Aorta (tissue), 5 donors: ENCODE results near the gene ATIC. TPM values are rescaled to one million over a fixed set of nuclear protein-coding genes. Genes with fewer than 3 reads are reported as not detected.

Experiments
- ATAC-seq: fragments of 200-7000 bp; cut with Tn5 transposase; one replicate; pipeline ENCODE4 v1.9.1; 2022; ENCODE audit warnings: moderate library complexity; ENCODE audit not compliant: low FRiP score
- DNase-seq, 2 donors: peaks; one replicate each; pipeline ENCODE4 v3.0.0-alpha.2; 2020
- H3K27ac ChIP-seq, 2 donors: one replicate each; pipeline ENCODE4 v1.5.1; 2013; ENCODE audit warnings: low read length in 2 of 2, mild to moderate bottlenecking in 2 of 2, moderate library complexity in 2 of 2, control low read depth in 1 of 2, inconsistent platforms in 1 of 2, low read depth in 1 of 2
- H3K27me3 ChIP-seq, 2 donors: one replicate each; pipeline ENCODE4 v1.6.1; 2013; ENCODE audit warnings: control low read depth in 1 of 2, low read length in 1 of 2, mild to moderate bottlenecking in 1 of 2, moderate library complexity in 1 of 2; ENCODE audit not compliant: insufficient read depth in 2 of 2, control insufficient read depth in 1 of 2
- H3K36me3 ChIP-seq, 2 donors: one replicate each; pipeline ENCODE4 v1.6.1; 2013; ENCODE audit warnings: control low read depth in 1 of 2, low read length in 1 of 2, mild to moderate bottlenecking in 1 of 2; ENCODE audit not compliant: insufficient read depth in 2 of 2, control insufficient read depth in 1 of 2
- H3K4me1 ChIP-seq, 2 donors: one replicate each; pipeline ENCODE4 v1.6.1; 2013; ENCODE audit warnings: low read length in 2 of 2, control low read depth in 1 of 2, mild to moderate bottlenecking in 1 of 2, moderate library complexity in 1 of 2; ENCODE audit not compliant: insufficient read depth in 2 of 2, control insufficient read depth in 1 of 2
- H3K4me3 ChIP-seq, 2 donors: one replicate each; pipeline ENCODE4 v1.5.1; 2013; ENCODE audit warnings: low read length in 2 of 2, control low read depth in 1 of 2, mild to moderate bottlenecking in 1 of 2
- H3K9me3 ChIP-seq: one replicate; pipeline ENCODE4 v1.6.1; 2013; ENCODE audit warnings: mild to moderate bottlenecking, low read length; ENCODE audit not compliant: control insufficient read depth
- WGBS, 2 donors: extraction: QIAGEN DNeasy Blood & Tissue Kit; methylation state at CpG; one replicate each; pipeline ENCODE4 v1.1.7; 2013; 5-methylcytosine and 5-hydroxymethylcytosine counted together
- intact Hi-C, 2 donors: fragments of 100-400 bp; cut with DNase I; formaldehyde crosslinking; loops; one replicate each; pipeline versions ENCODE4 v1.14.2 to v1.15.0; 2022
- polyA plus RNA-seq, 2 donors: library from polyadenylated mRNA; stranded (reverse); fragments of 200-250 nt; gene quantifications; one replicate each; pipeline ENCODE4 v1.2.3, GENCODE V29; 2013
- total RNA-seq, 2 donors: library from RNA; stranded (reverse); fragmentation: NEBNext Ultra II Directional; extraction: Animal tissue kit (Norgen Biotek cat#: 25700); gene quantifications; one replicate each; pipeline ENCODE4 v1.2.1, GENCODE V29; 2021
- donor health status: healthy with polysubstance abuse.
- donor health status: Bipolar disorder and iron deficiency.
- donor health status: DM: no; HTN: no; CAD: no.
- donor health status: DM: no; HTN: no; CAD: no.
- donor health status: DM: yes; HTN: yes; CAD: no.

Gene ATIC
- total and polyA plus RNA-seq, 4 donors = 40.3 to 66.2 (median 43.3) TPM

- Histone ChIP-seq H3K27me3 (no peaks in the 10 kb centered on the region), H3K9me3 (no peaks in the 10 kb centered on the region), H3K36me3 (peaks cover 19 to 25% of the 10 kb centered on the region in 2 donors), H3K4me3 (no peak overlapping the region), H3K27ac (no peak overlapping the region), H3K4me1 (no peaks in the 10 kb centered on the region)
- DNase-seq (no peak), ATAC-seq (no peak)
- intact Hi-C loops = loop anchor here in 1 of 2 donors (10.0 kb wide), 1 partner anchor 45 kb away; no protein-coding TSS in a partner anchor
- WGBS, 2 donors = 87 to 89% methylated on average over 6 of the region's 6 CpGs
Observed at GRCh38 chr2:215379948-215380347, 68.1 kb downstream of the ATIC start.

GRCh38 chr2:215380699-215381098 is 68.8 kb downstream of the ATIC start:
- Histone ChIP-seq H3K4me1 (no peaks in the 10 kb centered on the region), H3K27ac (no peak overlapping the region), H3K9me3 (no peaks in the 10 kb centered on the region), H3K4me3 (no peak overlapping the region), H3K36me3 (peaks cover 19 to 20% of the 10 kb centered on the region in 2 donors), H3K27me3 (no peaks in the 10 kb centered on the region)
- ATAC-seq (no peak), DNase-seq (no peak)
- WGBS, 2 donors = 77 to 87% methylated on average over 7 of the region's 7 CpGs
- intact Hi-C loops = no loop called here

GRCh38 chr2:215382011-215382410 is 70.2 kb downstream of the ATIC start:
- no peak overlapping the region for H3K4me3 ChIP-seq
- intact Hi-C loops = no loop called here
- no peaks in the 10 kb centered on the region for H3K9me3 ChIP-seq
- H3K27ac ChIP-seq = no peak overlapping the region
- ATAC-seq = no peak
- no peaks in the 10 kb centered on the region for H3K4me1 ChIP-seq
- no peak for DNase-seq
- H3K27me3 ChIP-seq = no peaks in the 10 kb centered on the region
- H3K36me3 ChIP-seq = peaks cover 16 to 21% of the 10 kb centered on the region in 2 donors
- WGBS, 2 donors = 84 to 86% methylated on average over 7 of the region's 7 CpGs

- Histone ChIP-seq H3K27me3 (no peaks in the 10 kb centered on the region), H3K27ac (no peak overlapping the region), H3K9me3 (no peaks in the 10 kb centered on the region), H3K4me1 (no peaks in the 10 kb centered on the region), H3K4me3 (no peak overlapping the region), H3K36me3 (peaks cover 12 to 18% of the 10 kb centered on the region in 2 donors)
- intact Hi-C loops = no loop called here
- no peak for ATAC-seq
- DNase-seq = no peak
Observed at GRCh38 chr2:215382480-215382879, 70.6 kb downstream of the ATIC start.

GRCh38 chr2:215383652-215384279 is 71.9 kb downstream of the ATIC start:
- no peaks in the 10 kb centered on the region for H3K27me3 ChIP-seq
- peaks cover 7 to 24% of the 10 kb centered on the region in 2 donors for H3K36me3 ChIP-seq
- no peaks in the 10 kb centered on the region for H3K4me1 ChIP-seq
- intact Hi-C loops = no loop called here
- 90 to 92% methylated on average over 8 of the region's 8 CpGs for WGBS, 2 donors
- no peak for ATAC-seq
- H3K9me3 ChIP-seq = no peaks in the 10 kb centered on the region
- no peak overlapping the region for H3K4me3 ChIP-seq
- H3K27ac ChIP-seq = no peak overlapping the region
- no peak for DNase-seq

GRCh38 chr2:215384710-215385109 is 72.9 kb downstream of the ATIC start:
- intact Hi-C loops = no loop called here
- no peak for DNase-seq
- H3K27me3 ChIP-seq = no peaks in the 10 kb centered on the region
- no peak overlapping the region for H3K27ac ChIP-seq
- peaks cover 6 to 24% of the 10 kb centered on the region in 2 donors for H3K36me3 ChIP-seq
- ATAC-seq = no peak
- no peaks in the 10 kb centered on the region for H3K9me3 ChIP-seq
- no peak overlapping the region for H3K4me3 ChIP-seq
- WGBS, 2 donors = 70 to 71% methylated on average over 7 of the region's 7 CpGs
- H3K4me1 ChIP-seq = no peaks in the 10 kb centered on the region

- H3K4me1 ChIP-seq = no peaks in the 10 kb centered on the region
- H3K9me3 ChIP-seq = no peaks in the 10 kb centered on the region
- H3K36me3 ChIP-seq = peaks cover 10 to 27% of the 10 kb centered on the region in 2 donors
- no peaks in the 10 kb centered on the region for H3K27me3 ChIP-seq
- H3K4me3 ChIP-seq = no peak overlapping the region
- intact Hi-C loops = no loop called here
- DNase-seq = no peak
- no peak overlapping the region for H3K27ac ChIP-seq
- ATAC-seq = no peak
- 95% methylated on average over 7 of the region's 7 CpGs for WGBS, 2 donors
Observed at GRCh38 chr2:215386566-215386965, 74.7 kb downstream of the ATIC start.

GRCh38 chr2:215388002-215388728 is 76.3 kb downstream of the ATIC start:
- Histone ChIP-seq H3K4me1 (no peaks in the 10 kb centered on the region), H3K36me3 (peaks cover 16 to 24% of the 10 kb centered on the region in 2 donors), H3K27me3 (no peaks in the 10 kb centered on the region), H3K27ac (no peak overlapping the region), H3K9me3 (no peaks in the 10 kb centered on the region), H3K4me3 (no peak overlapping the region)
- intact Hi-C loops = no loop called here
- 90 to 91% methylated on average over 7 of the region's 7 CpGs for WGBS, 2 donors
- no peak for ATAC-seq
- DNase-seq = no peak

- Histone ChIP-seq H3K9me3 (no peaks in the 10 kb centered on the region), H3K4me1 (no peaks in the 10 kb centered on the region), H3K27me3 (no peaks in the 10 kb centered on the region), H3K36me3 (peaks cover 27 to 29% of the 10 kb centered on the region in 2 donors), H3K4me3 (no peak overlapping the region), H3K27ac (peak overlapping the region in 1 of 2 donors; percentile 6)
- intact Hi-C loops = no loop called here
- ATAC-seq (no peak), DNase-seq (no peak)
- WGBS, 2 donors = 77 to 87% methylated on average over 2 of the region's 2 CpGs
Observed at GRCh38 chr2:215390550-215390913, 78.7 kb downstream of the ATIC start.
